ENCODE results near the gene GHR.

DNA sequence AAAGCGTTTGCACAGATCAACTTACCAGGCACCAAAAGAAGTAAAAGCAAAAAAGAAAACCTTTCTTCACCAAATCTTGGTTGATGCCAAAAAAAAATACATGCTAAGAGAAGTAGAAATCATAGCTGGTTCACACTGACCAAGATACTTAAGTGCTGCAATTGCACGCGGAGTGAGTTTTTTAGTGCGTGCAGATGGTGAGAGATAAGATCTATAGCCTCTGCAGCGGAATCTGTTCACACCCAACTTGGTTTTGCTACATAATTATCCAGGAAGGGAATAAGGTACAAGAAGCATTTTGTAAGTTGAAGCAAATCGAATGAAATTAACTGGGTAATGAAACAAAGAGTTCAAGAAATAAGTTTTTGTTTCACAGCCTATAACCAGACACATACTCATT is 297.0 kb downstream of the GHR start:
- TF ChIP-seq CTCF (IDR thresholded peaks at IDR 0.05) (no peak), EP300 (IDR thresholded peaks at IDR 0.05) (no peak)

Measured in suprapubic skin (tissue), 3 donors.